ENCODE results near the gene SYNE1.
"Not testable (repeated sequence)": the region's sequence is repeated elsewhere in the genome, so short reads cannot be mapped to it uniquely, and the experiment has no call there.

SYNE1 gene

GRCh38 chr6:152566103-152566875, 70.9 kb downstream of the SYNE1 start:
- DNase-seq, result no peak

- no peak for DNase-seq
Observed at GRCh38 chr6:152563177-152563576, 74.0 kb downstream of the SYNE1 start.

GRCh38 chr6:152558798-152559197, 78.4 kb downstream of the SYNE1 start:
- not testable (repeated sequence) for DNase-seq

GRCh38 chr6:152557502-152557901, 79.7 kb downstream of the SYNE1 start:
- DNase-seq, result no peak

GRCh38 chr6:152554851-152555250, 82.3 kb downstream of the SYNE1 start:
- DNase-seq, result no peak

DNA sequence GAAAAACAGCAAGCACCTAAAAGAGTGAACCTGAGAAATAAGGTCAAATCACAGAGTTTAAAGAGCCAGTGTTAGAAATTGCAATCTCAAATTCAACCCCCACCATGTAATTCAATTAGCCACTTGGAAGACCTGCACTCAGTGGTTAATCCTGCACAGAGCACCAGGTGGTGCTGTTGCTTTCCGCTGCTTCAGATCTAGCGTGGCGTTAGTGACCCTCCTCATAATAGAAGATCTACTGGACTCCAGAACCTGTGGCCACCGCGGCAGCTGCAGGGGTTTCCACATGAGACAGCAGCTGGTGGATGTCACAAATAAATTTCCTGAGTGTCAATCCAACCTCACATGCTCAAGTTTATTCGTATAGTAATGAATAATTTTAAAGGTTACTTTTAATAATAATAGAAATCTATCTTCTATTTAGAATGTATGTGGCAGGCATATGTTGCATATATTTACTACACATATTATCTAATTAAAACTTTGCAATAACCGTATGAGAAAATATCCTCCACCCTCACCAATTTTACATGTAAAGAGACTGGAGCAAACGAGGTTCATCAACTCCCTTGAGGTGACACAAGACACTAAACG, 84.4 kb downstream of the SYNE1 start:
- peak; percentile 72 for DNase-seq

DNA sequence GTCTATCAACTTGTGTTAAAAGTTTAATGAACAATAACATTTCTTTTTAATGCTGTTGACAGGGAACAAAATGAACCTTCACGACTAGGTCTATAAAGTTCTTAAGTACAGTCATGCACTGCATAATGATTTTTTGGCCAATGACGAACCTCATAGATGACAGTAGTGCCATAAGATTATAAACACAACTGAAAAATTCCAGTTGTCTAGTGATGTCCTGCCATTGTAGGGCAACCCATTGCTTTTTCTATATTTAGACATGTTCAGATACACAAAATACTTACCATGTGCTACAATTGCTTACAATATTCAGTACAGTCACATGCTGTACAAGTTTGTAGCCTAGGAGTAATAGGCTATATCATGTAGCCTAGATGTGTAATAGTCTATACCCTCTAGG, 93.6 kb downstream of the SYNE1 start:
- DNase-seq, result no peak

- DNase-seq, result no peak
Observed at GRCh38 chr6:152540381-152540780, 96.8 kb downstream of the SYNE1 start.

GRCh38 chr6:152534541-152534940, 102.6 kb downstream of the SYNE1 start:
- DNase-seq, result no peak

- DNase-seq, result no peak
Observed at GRCh38 chr6:152532556-152533422, 104.4 kb downstream of the SYNE1 start.

- no peak for DNase-seq
Observed at GRCh38 chr6:152531659-152532058, 105.5 kb downstream of the SYNE1 start.

DNA sequence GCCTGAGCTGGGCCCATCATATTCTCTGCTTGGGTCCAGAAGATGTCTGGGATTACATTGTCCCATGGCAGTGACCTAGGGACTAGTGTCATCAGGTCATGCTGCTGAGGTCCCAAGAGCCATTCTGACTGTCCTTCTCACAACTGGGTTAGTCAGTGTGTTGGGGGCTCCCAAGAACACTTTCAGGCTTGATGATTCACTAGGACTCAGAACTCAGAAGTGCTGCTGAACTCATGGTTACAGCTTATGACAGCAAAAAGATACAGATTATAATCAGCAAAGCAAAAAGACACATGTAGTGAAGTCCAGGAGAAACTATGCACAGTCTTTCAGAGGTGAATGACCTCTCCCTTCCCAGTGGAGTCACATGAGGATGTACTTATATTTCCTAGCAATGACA, 107.8 kb downstream of the SYNE1 start:
- DNase-seq, result peak; percentile 6

GRCh38 chr6:152514120-152514519, 123.0 kb downstream of the SYNE1 start:
- DNase-seq, result not testable (repeated sequence)

DNA sequence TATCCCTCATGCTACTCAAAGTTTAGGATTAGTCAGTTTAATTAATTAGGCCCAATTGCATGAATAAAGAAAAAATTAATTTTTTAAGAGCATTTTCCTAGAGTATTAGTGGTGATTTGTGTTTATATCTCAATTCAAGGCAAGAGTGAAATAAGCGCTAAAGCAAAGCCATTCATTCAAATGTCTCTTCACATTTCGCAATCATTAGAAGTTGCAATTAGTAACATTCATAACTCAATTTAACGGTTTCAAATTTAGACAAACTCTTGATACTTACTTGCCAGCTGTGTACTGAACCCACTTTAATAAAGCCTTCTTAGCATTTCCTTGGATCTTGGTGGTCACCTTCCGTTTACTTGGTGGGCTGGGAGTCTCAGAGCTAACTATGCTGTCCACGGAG, 127.2 kb downstream of the SYNE1 start:
- DNase-seq, result no peak

GRCh38 chr6:152508477-152508876, 128.7 kb downstream of the SYNE1 start:
- no peak for DNase-seq

DNA sequence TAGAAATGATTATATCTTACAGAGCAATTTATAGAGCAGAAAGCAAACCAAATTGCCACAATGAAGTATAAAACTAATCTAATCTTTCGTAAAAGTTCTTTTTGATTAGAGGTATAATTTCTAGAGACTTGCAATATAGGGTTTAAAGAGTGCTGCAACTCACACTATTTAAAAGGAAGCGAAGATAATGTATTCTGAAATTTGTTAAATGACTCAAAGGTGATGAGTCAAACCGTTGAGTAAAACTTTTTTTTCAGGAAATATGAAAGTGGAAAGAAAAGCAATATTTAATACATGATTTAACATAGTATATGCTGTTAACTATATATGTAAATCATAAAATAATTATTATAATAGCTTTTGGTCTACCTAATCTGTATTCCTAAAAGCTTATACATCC, 133.6 kb downstream of the SYNE1 start:
- DNase-seq, result peak; percentile 14

GRCh38 chr6:152502421-152503188, 134.6 kb downstream of the SYNE1 start:
- DNase-seq, result no peak

GRCh38 chr6:152499931-152500330, 137.2 kb downstream of the SYNE1 start:
- peak; percentile 48 for DNase-seq

GRCh38 chr6:152496731-152497130, 140.4 kb downstream of the SYNE1 start:
- no peak for DNase-seq

- DNase-seq, result not testable (repeated sequence)
Observed at GRCh38 chr6:152495456-152495855, 141.7 kb downstream of the SYNE1 start.

DNA sequence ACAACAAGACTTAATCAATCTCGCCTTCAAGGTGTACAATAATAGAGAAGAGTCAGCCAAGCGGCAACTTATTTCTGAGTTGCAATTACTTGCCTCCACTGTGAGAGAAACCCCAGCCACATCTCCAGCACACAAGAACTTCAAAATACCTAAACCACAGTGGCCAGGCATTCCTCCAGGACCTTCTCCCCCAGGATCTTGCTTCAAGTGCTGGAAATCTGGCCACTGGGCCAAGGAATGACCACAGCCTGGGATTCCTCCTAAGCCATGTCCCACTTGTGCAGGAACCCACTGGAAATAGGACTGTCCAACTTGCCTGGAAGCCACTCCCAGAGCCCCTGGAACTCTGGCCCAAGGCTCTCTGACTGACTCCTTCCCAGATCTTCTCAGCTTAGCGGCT, 144.9 kb downstream of the SYNE1 start:
- peak; percentile 66 for DNase-seq

DNA sequence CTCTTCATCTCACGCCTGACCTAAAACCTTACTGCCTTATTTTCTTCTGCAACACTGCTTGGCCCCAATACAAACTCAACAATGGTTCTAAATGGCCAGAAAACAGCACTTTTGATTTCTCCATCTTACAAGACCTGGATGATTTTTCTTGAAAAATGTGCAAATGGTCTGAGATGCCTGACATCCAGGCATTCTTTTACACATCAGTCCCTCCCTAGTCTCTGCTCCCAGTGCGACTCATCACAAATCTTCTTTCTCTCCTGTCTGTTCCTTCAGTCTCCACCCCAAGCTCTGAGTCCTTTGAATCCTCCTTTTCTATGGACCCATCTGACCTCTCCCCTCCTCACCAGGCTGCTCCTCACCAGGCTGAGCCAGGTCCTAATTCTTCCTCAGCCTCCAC, 145.7 kb downstream of the SYNE1 start:
- peak; percentile 74 for DNase-seq

DNA sequence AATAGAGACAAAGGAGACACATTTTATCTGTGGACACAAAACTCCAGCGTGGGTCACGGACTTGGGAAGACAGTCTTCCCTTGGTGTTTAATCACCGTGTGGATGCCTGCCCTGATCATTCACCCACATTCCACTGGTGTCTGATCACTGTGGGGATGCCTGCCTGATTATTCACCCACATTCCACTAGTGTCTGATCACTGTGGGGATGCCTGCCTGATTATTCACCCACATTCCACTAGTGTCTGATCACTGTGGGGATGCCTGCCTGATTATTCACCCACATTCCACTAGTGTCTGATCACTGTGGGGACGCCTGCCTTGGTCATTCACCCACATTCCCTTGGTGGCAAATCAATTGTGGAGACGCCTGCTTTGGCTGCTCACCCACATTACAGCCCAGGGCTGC, 146.2 kb downstream of the SYNE1 start:
- peak; percentile 76 for DNase-seq

All from fibroblast of upper back skin (primary cell).